Effector CD8-positive, alpha-beta T cell (primary cell): ENCODE measurements around the gene PHTF2.
"Not testable (repeated sequence)": the region's sequence is repeated elsewhere in the genome, so short reads cannot be mapped to it uniquely, and the experiment has no call there.

Experiments
- DNase-seq: peaks from one replicate; lab custom pipeline; 2025; lab: John Stamatoyannopoulos, UW
- total RNA-seq, 4 experiments: gene quantifications; one replicate each; lab custom pipeline; 2026; lab: John Stamatoyannopoulos, UW

Gene PHTF2
- 23.1 to 32.3 (median 31.5) reads per million in 4 experiments for total RNA-seq

DNA sequence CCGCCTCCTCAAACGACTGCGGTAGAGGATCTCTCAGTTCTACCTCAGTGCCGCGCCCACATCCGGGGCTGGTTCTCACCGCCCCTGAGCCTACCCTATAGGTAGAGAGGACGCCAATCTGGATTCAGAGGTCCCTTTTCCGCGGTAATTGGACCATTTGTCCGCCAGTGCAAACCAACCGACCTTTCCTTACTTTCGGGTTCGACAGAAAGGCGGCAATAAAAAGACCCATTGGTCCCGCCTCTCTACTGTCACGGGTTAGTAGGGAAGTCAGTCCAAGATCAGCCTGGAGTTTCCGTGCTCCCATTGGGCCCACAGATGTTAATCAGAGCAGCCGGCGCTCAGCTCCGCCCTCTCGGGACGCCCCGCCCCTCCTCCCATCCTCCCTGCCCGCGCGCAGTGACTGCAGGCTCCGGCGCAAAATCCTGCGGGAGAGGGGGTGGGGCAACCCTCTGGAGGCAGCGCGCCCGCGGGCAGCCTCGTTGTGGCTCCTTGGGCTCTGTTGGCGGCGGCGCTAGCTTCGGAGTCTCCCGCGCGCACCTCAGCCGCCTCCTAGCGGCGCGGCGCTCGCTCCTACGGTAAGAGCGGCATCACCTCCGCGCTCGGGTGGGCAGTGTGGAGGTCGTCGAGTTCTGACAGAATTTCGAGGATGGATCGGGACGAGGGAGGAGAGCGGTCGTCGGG is at the start of gene PHTF2, which contains the start of gene TMEM60:
PHTF2 (plus strand) TSS at position 380 of the 684 bp plus-strand sequence.
TMEM60 (minus strand) TSS at position 41 of the 684 bp plus-strand sequence. CDS start 4,061 bp downstream, outside the sequence.
- DNase-seq = peak; percentile 98

DNA sequence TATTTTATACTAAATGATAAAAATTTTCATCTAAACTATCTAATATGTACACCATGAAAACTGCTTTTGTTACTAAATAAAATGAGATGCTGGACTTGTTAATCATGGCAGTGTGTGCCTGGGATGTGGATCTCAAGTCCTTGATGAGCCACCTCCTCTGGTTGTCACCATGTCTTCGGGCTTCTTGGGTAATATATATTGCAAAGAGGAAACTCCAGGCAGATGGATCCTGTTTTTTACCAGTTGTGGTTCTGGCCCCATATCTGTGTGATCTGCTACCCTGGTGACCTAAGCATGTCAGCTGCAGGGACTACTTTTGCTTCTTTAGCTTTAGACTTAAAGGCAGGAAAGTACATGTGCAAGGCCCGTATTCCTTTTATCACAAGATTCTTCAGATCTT is 46.6 kb upstream of the PHTF2 start:
- DNase-seq = no peak

DNA sequence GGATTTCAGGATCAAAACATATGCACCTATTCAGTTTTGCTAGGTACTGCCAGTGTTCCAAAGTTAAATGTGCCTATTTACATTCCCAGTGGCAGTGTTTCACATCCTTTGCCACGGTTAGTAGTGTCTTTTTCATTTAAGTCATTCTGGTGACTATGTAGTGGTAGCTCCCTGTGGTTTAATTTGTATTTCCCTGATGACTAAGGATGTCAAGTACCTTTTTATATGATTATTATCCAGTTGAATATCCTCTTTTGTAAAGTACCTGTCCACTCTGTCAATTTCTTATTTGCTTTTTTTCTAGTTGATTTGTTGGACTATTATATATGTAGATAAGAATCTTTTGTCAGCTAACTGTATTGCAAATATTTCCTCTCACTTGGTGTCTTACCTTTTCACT is 45.4 kb upstream of the PHTF2 start:
- no peak for DNase-seq

DNA sequence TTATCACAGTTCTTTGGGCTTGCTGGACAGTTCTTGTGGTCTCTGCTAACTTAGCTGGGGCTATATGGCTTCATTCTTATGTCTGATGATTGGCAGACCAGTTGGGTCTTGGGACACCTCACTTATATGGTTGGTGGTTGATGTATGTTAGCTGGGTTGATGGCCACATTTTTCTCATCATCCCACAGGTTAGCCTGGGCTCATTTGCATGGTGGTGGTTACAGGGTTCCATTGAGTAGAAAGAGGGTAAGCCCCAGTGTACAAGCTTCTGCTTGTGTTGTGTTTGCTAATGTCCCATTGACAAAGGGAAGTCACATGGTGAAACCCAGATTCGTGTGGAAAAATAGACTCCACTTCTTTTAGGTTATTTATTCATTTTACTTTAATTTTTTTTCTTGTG is 41.0 kb upstream of the PHTF2 start:
- DNase-seq = no peak

DNA sequence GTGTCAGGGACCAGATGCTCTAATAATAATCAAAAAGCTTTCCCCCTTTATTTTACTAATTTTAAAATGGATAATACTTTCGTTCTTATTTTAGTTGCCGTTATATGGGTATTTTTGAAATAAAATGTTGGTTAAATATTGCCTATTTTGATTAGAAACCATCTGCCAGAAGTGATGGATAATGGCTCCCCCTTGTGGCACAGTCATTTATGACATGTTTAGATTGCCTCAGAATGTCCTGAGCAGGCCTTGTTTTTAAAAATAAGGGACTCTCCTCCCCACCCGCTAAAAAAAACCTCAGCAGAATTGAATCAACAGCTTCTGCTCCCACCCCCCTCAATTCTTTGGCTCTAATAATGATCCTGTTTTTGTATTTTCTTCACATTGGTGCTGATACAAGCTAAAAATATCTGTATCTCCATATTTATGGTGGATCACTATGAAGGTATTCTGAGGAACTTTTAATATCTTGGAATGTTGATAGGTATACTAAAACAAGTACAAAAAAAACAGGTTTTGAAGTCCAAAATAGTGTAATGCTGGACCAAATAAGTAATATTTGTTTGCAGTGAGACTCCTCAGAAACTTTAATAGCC is 39.2 kb upstream of the PHTF2 start:
- DNase-seq = peak; percentile 58

DNA sequence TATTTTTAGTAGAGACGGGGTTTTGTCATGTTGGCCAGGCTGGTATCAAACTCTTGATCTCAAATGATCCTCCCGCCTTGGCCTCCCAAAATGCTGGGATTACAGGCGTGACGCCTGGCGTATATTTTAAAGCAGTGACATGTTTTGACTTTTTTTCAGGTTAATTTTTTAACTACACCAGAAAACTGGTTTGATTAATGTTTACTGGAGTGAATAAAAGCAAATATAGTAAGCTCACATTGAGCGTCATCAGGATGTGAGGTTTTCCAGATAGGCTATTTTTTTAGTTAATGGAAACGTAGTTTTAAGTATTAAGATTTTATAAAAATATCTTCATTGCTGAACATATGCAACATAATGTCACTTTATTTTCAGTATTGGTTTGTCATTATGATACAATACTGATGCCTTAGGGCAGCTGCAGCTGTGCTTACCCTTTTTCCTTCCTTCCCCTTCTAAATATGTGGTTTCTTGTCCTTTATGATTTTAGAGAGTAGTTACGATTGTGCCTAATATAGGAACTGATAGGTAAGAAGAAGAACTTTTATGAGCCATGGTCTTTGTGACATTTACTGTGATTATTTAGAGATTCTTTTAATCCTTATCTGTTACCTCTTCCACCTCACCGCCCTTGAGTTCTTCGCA is 37.6 kb upstream of the PHTF2 start:
- no peak for DNase-seq

DNA sequence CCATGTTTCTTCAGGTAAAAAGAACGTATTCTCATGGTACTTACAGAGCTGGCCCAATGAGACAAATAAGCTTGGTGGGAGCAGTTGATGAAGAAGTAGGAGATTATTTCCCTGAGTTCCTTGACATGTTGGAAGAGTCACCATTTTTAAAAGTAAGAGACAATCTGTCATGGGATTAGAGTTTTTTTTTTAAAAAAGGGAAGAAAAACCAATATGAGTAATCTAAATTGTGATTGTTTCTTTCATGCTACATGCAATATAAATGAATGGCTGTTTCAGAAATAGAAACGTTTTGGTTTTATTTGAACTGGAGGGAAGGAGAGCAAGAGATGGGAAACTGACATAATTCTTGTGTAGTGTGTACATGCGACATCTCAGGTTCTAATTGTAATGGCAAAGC is 33.1 kb upstream of the PHTF2 start:
- DNase-seq = no peak

DNA sequence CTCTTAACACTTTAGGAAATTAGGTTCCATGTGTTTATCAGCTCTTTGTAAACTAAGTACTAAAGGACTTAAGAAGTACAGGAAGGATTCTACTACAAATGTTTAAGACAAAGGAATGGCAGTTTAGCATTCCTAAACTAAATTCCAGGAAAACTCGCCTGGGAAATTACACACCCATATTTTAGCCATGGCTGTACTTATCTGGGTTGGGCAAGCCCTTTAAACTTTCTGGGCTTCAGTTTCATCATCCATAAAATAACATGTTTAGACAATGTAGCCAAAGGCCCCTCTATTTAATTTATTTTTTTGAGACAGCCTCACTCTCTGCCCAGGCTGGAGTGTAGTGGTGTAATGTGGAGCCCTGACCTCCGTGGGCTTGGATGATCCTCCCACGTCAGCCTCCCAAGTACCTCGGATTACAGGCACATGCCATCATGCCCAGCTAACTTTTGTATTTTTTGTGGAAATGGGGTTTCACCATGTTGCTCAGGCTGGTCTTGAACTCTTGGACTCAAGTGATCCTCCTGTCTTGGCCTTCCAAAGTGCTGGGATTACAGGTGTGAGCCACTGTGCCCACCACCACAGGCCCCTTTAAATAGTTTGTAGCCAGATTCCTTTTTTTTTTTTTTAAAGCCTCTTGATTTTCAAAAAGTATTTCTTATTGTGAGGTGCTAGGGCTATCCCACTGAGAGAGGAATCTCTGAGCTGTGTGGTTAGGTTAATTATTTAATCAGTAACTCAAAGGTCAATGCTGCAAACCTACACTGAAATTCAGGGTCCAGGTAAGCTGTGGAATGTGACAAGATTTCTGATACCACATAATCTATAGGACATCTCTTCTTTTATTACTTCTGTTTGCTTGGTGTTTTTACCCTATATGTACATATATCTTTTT is 32.4 kb upstream of the PHTF2 start:
- no peak for DNase-seq

DNA sequence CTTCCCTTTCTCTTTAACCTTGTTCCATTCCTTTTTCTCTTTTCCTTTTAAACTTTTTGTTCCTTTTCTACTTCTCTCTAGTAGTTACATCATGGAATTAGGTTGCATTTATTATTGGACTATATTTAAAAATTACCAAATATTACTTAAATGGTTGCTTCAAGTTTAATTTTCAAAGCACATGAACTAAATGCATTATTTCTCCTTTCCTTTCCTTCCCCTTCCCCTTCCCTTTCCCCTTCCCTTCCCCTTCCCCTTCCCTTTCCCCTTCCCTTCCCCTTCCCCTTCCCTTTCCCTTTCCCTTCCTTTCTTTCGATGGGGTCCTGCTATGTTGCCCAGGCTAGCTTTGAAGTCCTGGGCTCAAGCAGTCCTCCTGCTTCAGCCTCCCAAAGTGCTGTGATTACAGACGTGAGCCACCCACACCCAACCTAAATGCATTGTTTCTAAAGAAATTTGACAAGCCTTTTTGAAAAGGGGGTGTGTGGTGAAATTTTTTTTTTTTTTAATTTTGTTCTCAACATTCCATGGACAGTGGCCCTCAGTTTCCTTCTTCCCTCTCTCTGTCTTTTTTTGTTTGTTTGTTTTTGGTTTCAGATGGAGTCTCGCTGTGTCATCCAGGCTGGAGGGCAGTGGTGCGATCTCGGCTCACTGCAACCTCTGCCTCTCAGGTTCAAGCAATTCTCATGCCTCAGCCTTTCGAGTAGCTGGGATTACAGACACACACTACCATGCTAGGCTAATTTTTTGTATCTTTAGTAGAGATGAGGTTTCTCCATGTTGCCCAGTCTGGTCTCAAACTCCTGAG is 31.6 kb upstream of the PHTF2 start:
- DNase-seq = no peak

DNA sequence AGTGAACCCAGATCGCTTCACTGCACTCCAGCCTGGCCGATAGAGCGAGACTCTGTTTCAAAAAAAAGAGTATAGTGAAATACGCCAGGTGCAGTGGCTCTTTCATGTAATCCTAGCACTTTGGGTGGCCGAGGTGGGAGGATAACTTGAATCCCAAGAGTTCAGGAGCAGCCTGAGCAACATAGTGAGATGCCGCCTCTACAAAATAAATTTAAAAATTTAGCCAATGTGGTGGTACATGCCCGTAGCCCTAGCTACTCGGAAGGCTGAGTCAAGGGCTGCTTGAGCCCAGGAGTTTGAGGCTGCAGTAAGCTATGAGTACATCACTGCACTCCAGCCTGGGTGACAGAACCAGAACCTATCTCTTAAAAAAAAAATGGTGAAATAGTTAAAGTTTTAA is 28.3 kb upstream of the PHTF2 start:
- no peak for DNase-seq

DNA sequence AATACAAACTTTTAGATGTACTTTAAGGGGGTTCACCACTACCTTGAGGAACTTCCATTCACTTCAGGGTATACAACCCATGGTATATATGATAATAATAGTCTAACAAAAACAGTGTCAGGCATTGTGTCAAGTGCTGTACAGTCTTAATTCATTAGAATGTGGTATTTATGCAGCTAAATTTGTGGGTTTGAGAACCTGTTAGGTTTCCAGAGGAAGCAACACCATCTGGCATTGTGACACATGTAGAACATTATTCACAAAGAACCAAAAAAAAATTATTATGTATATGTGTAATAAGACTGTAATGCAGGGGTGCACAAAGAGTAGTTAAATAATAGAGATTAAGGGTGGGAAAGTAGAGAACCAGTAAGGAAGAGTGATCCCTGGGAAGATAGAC is 26.7 kb upstream of the PHTF2 start:
- no peak for DNase-seq

DNA sequence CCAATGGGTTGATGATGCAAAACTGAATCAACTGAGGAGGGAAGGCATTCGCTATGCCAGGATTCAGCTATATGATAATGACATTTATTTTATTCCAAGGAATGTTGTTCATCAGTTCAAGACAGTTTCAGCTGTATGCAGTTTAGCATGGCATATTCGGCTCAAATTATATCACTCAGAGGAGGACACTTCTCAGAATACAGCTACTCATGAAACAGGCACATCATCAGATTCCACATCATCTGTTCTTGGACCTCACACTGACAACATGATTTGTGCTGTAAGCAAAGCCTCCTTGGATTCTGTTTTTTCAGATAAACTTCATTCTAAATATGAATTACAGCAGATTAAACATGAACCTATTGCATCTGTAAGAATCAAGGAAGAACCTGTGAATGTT is 20.0 kb upstream of the PHTF2 start:
- DNase-seq = no peak

DNA sequence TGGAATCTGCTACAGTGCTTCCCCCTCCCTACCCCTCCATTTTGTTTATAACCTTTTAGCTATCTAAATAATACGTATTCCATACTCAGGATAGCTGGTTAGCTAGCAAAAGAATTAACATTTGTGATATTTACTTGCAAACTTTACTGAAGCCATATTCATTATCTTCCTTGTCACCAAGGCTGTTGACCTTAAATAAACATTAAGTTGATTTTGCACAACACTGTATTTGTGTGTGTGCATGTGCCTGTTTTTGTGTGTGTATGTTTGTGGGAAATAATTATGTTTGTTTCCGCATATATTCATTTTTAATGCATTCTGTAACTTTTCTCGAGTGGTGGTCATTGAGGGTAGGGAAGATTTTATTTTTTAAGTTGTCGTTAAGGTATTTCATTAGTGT is 16.2 kb upstream of the PHTF2 start:
- no peak for DNase-seq

DNA sequence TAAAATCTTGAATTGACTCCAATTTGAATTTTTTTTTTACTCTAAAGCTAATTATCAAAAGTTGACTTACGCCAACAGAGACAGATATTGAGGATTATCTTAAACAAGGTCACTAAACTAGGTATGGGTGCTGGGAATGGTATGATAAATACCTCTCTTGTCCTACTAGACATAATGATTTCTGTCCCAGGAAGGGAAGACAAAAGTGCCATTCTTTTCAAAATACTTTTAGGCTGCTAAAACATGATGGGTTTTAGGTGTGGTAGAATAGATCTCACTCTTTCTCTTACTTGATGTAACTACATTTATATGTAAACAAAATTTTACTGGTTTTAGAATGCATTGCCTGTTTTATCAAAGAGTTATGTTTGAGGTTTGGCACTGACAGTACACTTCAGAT is 15.5 kb upstream of the PHTF2 start:
- no peak for DNase-seq

DNA sequence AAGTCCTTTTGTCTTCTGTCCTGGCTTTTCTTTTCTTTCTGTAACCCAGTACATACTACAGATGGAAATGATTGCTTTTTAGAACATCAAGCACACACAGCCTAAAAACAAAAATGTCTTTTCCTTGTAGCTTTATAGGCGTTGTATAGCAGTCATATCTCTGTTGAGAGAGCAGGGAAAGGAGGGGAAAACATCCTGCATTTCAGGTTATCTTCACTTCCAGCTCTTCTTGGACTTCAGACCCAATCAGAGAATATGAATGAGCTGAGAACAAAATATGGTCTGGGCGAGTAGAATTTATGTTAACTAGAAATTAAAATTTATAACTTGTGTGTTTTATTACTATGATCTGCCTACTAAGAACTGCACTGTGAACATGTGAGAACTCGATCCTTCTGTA is 15.0 kb upstream of the PHTF2 start:
- no peak for DNase-seq

DNA sequence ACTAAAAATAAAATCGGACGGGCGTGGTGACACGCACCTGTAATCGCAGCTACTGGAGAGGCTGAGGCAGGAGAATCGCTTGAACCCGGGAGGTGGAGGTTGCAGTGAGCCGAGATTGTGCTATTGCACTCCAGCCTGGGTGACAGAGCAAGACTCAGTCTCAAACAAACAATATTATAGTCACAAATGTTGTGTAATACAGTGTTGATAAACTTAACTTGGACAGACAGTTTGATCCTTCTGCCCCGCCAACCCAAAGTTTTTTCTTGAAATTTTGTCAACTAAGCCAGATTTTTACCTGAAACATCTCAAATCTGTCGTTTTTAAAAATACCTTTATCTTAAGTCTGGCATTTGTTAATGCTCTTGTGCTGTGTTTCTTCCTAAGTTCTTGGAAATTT is 14.1 kb upstream of the PHTF2 start:
- not testable (repeated sequence) for DNase-seq

DNA sequence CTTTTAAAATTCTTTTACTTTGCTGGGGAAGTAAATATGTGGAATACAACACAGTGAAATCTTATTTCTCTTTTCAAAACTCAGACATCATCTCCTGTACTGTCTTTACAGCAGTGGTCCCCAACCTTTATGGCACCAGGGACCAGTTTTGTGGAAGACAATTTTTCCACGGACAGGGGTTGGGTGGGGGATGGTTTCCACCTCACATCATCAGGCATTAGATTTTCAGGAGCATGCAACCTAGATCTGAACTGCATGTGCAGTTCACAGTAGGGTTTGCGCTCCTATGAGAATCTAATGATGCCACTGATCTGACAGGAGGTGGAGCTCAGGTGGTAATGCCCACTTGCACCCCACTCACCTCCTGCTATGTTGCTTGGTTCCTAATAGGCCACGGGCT is 12.6 kb upstream of the PHTF2 start:
- DNase-seq = no peak

DNA sequence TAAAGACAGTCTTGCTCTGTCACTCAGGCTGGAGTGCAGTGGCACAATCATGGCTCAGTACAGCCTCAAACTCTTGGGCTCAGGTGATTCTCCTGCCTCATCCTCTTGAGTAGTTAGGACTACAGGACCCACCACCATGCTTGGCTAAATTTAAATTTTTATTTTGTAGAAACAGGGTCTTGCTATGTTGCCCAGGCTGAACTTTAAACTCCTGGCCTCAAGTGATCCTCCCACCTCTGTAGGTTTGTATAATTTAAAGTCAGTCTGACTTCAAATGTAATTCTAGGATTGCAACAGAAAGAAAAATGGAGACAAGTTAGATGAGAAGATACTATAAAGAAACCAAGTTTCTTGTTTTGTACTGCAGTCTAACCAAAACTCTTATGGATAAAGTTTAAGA is 11.8 kb upstream of the PHTF2 start:
- no peak for DNase-seq

DNA sequence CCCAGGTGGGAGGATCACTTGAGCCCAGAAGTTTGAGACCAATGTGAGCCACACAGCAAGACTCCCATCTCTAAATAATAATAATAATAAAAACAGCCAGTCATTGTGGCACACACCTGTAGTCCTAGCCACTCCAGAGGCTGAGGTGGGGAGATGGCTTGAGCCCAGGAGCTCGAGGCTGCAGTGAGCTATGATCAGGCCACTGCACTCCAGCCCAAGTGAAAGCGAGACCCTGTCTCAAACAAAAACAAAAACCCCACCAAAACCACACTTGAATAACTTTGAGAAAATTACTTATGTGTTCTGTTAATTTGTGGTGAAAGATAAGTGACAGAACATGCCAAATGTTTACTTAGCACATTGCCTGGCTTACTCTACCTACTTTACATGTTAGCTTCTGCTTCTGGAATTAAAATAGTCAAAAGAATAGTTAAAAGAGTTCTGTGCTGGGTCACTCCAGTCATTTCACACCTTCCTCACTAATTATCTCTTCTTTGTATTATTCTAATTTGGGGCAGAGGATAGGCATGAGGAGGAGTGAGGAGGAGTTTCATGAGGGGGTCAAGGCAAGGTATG is 10.2 kb upstream of the PHTF2 start:
- no peak for DNase-seq

DNA sequence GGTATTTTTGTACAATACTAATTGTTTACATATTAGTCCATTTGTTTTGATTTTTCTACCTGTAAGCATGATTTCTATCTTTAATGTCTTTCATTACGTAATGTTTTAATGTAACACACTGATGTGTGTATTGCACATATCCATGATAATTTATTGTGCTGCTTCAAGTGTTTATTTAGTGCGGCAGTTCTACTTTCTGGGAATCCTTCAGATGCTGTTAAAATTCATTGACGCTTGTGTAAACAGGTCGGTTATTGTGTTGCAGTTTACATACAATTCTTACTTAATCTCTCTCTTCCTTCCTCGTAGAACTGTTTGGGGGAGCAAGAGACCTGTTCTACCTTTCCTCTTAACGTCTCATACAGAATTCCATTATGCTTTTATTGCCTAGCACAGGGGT is 7.2 kb upstream of the PHTF2 start:
- DNase-seq = no peak

DNA sequence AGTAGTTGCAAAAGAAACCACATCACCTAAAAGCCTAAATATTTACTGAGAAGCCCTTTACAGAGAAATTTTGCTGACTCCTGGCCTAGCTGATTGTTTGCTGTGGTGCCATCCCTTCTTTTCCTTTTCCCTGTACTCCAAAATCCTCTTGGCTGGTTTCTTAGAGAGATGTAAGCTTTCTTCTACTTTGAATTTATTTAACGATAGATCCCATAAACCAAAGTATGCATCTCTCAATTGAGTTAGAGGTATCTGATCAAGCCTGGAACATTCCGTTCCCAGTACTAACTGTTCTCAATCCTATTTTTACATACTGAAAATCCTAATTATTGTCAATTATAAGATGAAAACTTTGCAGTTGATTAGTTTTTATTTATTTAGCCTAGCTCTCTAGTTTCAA is 6.6 kb upstream of the PHTF2 start:
- DNase-seq = no peak
